Transverse colon (tissue), 4 donors: ENCODE data around the gene MCFD2. TPM values are rescaled to one million over a fixed set of nuclear protein-coding genes. Genes with fewer than 3 reads are reported as not detected.
"Not testable (repeated sequence)": the region's sequence is repeated elsewhere in the genome, so short reads cannot be mapped to it uniquely, and the experiment has no call there.

ENCODE experiments used
- DNase-seq: peaks from one replicate; pipeline ENCODE4 v3.0.0-alpha.2; 2019
- H3K27ac ChIP-seq, 4 donors: fragments of 200-600 bp; sonication (generic); 2 replicates each; pipeline ENCODE4 v1.5.1; 2016 to 2018; ENCODE audit warnings: inconsistent platforms in 4 of 4
- H3K27me3 ChIP-seq: fragments of 200-600 bp; sonication (generic); 2 replicates; pipeline ENCODE4 v1.5.1; 2017; ENCODE audit warnings: inconsistent platforms
- H3K36me3 ChIP-seq, 4 donors: fragments of 200-600 bp; sonication (generic); 2 replicates each; pipeline ENCODE4 v1.5.1; 2017 to 2019; ENCODE audit warnings: inconsistent platforms in 4 of 4
- H3K4me1 ChIP-seq, 4 donors: fragments of 200-600 bp; sonication (generic); 2 replicates each; pipeline ENCODE4 v1.5.1; 2017 to 2020; ENCODE audit warnings: inconsistent platforms in 4 of 4
- H3K4me3 ChIP-seq, 4 donors: fragments of 200-600 bp; sonication (generic); 1 replicate in 1 of 4; 2 replicates in 3 of 4; pipeline versions ENCODE4 v1.5.1 to v1.6.1; 2017 to 2019; ENCODE audit warnings: inconsistent platforms in 4 of 4
- H3K9me3 ChIP-seq, 2 donors: fragments of 200-600 bp; sonication (generic); 2 replicates each; pipeline ENCODE4 v1.5.1; 2017 to 2019; ENCODE audit warnings: inconsistent platforms in 2 of 2
- EP300 ChIP-seq: sonication (generic); formaldehyde crosslinking; IDR thresholded peaks from one replicate; pipeline ENCODE4 v1.6.1; 2017; ENCODE audit warnings: antibody characterized with exemption, low read depth
- POLR2A ChIP-seq: fragments of 450-650 bp; IDR thresholded peaks from one replicate; pipeline ENCODE4 v1.6.1; 2016; ENCODE audit warnings: antibody characterized with exemption, mild to moderate bottlenecking, moderate library complexity
- POLR2AphosphoS5 ChIP-seq, 3 donors: sonication (generic); formaldehyde crosslinking; IDR thresholded peaks; one replicate each; pipeline ENCODE4 v1.6.1; 2016; ENCODE audit warnings: antibody characterized with exemption in 3 of 3
- WGBS, 2 donors: methylation state at CpG; one replicate each; pipeline ENCODE4 v1.1.5; 2018; ENCODE audit warnings: low coverage in 1 of 2; 5-methylcytosine and 5-hydroxymethylcytosine counted together
- in situ Hi-C, 4 donors: fragments of 200-750 bp; cut with MboI; loops; one replicate each; pipeline versions ENCODE4 v1.15.0 to v1.15.1; 2017; ENCODE audit warnings: low sequenced_read_pairs in 3 of 4, low pct_ligation_motif_present in 1 of 4, low pct_unique_long_range_greater_than_20kb in 1 of 4
- intact Hi-C: fragments of 100-400 bp; cut with DNase I; formaldehyde crosslinking; loops from one replicate; pipeline ENCODE4 v1.15.1; 2023; ENCODE audit warnings: low total_unique reads
- total RNA-seq, 4 donors: library from RNA; depleted of rRNA; stranded (reverse); fragments of >200 nt; gene quantifications; one replicate each; pipeline ENCODE4 v1.1.0, GENCODE V29; 2016
- TF ChIP-seq, protein P1 (sequence below), 5 experiments: fragments of 200-600 bp in 3 of 5; fragments of 450-650 bp in 2 of 5; sonication (generic) in 3 of 5; IDR thresholded peaks; 1 replicate in 2 of 5; 2 replicates in 3 of 5; pipeline ENCODE4 v1.5.1; 2016 to 2017; ENCODE audit warnings: antibody characterized with exemption in 5 of 5, inconsistent platforms in 3 of 5, mild to moderate bottlenecking in 2 of 5, moderate library complexity in 1 of 5

Gene MCFD2
- total RNA-seq, 4 donors from 2014 or later: 14.5 to 40.1 (median 26.8) TPM

DNA sequence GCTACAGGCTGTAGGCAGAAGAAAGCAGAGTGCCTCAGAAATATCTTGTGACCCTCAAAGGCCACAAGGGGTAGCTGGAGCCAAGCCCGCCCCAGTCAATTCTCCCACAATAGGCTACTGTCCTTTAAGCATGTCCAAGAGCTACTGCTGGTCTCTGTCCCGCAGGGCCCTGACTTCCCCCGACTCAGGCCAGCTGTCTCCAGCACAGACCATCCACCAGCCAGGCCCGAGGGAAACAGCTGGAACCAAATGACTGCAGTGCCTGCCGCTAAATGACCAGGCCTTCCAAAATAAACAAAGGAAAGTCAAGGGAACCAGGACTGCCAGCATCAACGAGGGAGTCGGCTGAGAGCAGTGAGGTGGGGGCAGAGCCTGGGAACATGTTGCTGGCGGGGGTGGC, 36.7 kb downstream of the MCFD2 start:
- in situ Hi-C loops (no loop called here), intact Hi-C loops (no loop called here)
- H3K27ac ChIP-seq: peak overlapping the region in 1 of 4 donors; percentile 14
- no peaks in the 10 kb centered on the region for H3K9me3 ChIP-seq
- no peak overlapping the region for H3K4me3 ChIP-seq
- H3K27me3 ChIP-seq: no peaks in the 10 kb centered on the region
- WGBS, 2 donors: 40 to 52% methylated on average over 1 to 8 of the region's 8 CpGs
- H3K36me3 ChIP-seq: no peaks in the 10 kb centered on the region
- no peak for DNase-seq
- TF ChIP-seq, protein P1, sequence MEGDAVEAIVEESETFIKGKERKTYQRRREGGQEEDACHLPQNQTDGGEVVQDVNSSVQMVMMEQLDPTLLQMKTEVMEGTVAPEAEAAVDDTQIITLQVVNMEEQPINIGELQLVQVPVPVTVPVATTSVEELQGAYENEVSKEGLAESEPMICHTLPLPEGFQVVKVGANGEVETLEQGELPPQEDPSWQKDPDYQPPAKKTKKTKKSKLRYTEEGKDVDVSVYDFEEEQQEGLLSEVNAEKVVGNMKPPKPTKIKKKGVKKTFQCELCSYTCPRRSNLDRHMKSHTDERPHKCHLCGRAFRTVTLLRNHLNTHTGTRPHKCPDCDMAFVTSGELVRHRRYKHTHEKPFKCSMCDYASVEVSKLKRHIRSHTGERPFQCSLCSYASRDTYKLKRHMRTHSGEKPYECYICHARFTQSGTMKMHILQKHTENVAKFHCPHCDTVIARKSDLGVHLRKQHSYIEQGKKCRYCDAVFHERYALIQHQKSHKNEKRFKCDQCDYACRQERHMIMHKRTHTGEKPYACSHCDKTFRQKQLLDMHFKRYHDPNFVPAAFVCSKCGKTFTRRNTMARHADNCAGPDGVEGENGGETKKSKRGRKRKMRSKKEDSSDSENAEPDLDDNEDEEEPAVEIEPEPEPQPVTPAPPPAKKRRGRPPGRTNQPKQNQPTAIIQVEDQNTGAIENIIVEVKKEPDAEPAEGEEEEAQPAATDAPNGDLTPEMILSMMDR (IDR thresholded peaks at IDR 0.05): no peak
- no peak for TF ChIP-seq POLR2AphosphoS5 (IDR thresholded peaks at IDR 0.05)
- TF ChIP-seq EP300: no peak
- TF ChIP-seq POLR2A: no peak
- H3K4me1 ChIP-seq: peaks cover 10 to 52% (median 34%) of the 10 kb centered on the region in 4 donors

DNA sequence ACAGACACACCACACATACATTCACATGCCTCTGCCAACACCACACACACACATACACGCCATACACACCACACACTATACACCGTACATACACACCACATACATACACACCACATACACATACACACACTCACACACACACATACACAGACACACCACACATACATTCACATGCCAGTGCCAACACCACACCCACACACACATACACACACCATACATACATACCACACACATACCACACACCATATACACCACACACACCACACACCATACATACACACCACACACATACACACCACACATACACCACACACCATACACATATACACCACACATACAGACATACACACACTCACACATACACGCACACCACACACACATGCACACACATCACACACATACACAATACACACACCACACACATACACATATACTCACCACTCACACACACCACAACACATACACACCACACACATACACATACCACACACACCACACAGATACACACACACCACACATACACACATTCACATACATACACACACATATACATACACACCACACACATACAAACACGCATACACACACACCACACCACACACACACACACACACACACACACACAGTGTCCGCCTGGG, 37.2 kb downstream of the MCFD2 start:
- no peak overlapping the region for H3K4me3 ChIP-seq
- WGBS, 2 donors: 88 to 92% methylated on average over 3 to 5 of the region's 5 CpGs
- intact Hi-C loops: no loop called here
- H3K4me1 ChIP-seq: peaks cover 12 to 52% (median 39%) of the 10 kb centered on the region in 4 donors
- H3K9me3 ChIP-seq: no peaks in the 10 kb centered on the region
- in situ Hi-C loops: no loop called here
- no peaks in the 10 kb centered on the region for H3K27me3 ChIP-seq
- H3K36me3 ChIP-seq: no peaks in the 10 kb centered on the region
- peak overlapping the region in 1 of 4 donors; percentile 14 for H3K27ac ChIP-seq
- no peak for DNase-seq
- TF ChIP-seq, protein P1 (IDR thresholded peaks at IDR 0.05): no peak
- TF ChIP-seq POLR2AphosphoS5 (IDR thresholded peaks at IDR 0.05) (no peak), EP300 (no peak), POLR2A (no peak)

DNA sequence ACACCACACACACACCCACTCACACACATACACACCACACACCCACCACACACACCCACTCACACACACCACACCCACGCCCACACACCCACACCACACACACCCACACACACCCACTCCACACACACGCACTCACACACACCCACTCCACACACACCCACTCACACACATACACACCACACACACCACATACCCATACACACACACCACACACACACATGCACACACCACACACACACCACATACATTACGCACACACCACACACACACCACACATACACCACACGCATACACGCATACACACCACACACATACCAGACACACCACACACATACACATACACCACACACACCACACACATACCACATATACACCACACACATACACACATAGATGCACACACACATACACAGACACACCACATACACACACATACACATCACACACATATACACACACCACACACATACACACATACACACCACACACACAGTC, 37.9 kb downstream of the MCFD2 start:
- H3K4me1 ChIP-seq: peaks cover 12 to 53% (median 39%) of the 10 kb centered on the region in 4 donors
- H3K27me3 ChIP-seq: no peaks in the 10 kb centered on the region
- no peaks in the 10 kb centered on the region for H3K36me3 ChIP-seq
- no peak overlapping the region for H3K4me3 ChIP-seq
- TF ChIP-seq EP300: no peak
- TF ChIP-seq, protein P1 (IDR thresholded peaks at IDR 0.05): no peak
- TF ChIP-seq POLR2A: no peak
- TF ChIP-seq POLR2AphosphoS5 (IDR thresholded peaks at IDR 0.05): no peak
- no peak overlapping the region for H3K27ac ChIP-seq
- in situ Hi-C loops (no loop called here), intact Hi-C loops (no loop called here)
- 90 to 91% methylated on average over 5 of the region's 5 CpGs for WGBS, 2 donors
- DNase-seq: no peak
- no peaks in the 10 kb centered on the region for H3K9me3 ChIP-seq

DNA sequence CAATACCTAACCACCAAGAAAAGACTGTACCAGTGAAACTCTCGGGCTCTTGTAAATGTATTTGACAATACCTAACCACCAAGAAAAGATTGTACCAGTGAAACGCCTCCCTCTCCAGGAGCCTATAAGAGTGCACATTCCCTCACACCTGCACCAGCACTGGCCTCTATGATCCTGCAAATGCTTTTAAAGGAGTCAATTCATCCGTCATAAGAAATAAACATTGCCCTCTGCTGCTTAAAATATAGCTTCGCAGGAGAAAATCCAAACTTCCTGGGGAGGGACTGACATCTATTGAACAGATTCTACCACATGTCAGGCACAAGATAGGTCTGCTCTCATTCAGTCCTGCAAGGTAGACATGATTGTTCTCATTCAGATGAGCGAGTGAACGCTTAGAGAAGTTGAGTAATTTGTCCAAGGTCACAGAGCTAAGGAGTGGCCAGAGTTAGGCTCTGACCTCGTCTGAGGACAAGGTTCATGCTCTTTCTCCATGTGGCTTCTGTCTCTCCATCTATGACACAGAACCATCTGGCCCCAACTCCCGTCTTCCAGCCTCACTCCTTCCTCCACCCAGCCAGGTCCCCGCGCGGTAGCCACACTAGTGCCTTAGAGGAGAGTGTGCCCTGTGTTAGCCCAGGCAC, 38.7 kb downstream of the MCFD2 start:
- peak; percentile 32 for DNase-seq
- no peak overlapping the region for H3K4me3 ChIP-seq
- no peaks in the 10 kb centered on the region for H3K36me3 ChIP-seq
- H3K27me3 ChIP-seq: no peaks in the 10 kb centered on the region
- intact Hi-C loops: no loop called here
- H3K9me3 ChIP-seq: no peaks in the 10 kb centered on the region
- H3K4me1 ChIP-seq: peaks cover 7 to 48% (median 34%) of the 10 kb centered on the region in 4 donors
- in situ Hi-C loops: no loop called here
- 38 to 62% methylated on average over 5 to 11 of the region's 11 CpGs for WGBS, 2 donors
- peak overlapping the region in 3 of 4 donors; percentile 16 to 41 (median 28) for H3K27ac ChIP-seq
- TF ChIP-seq EP300 (no peak), POLR2AphosphoS5 (IDR thresholded peaks at IDR 0.05) (peak in 1 of 3 donors; percentile 50)
- TF ChIP-seq, protein P1 (IDR thresholded peaks at IDR 0.05): peak; percentile 34 to 66 (median 48)

DNA sequence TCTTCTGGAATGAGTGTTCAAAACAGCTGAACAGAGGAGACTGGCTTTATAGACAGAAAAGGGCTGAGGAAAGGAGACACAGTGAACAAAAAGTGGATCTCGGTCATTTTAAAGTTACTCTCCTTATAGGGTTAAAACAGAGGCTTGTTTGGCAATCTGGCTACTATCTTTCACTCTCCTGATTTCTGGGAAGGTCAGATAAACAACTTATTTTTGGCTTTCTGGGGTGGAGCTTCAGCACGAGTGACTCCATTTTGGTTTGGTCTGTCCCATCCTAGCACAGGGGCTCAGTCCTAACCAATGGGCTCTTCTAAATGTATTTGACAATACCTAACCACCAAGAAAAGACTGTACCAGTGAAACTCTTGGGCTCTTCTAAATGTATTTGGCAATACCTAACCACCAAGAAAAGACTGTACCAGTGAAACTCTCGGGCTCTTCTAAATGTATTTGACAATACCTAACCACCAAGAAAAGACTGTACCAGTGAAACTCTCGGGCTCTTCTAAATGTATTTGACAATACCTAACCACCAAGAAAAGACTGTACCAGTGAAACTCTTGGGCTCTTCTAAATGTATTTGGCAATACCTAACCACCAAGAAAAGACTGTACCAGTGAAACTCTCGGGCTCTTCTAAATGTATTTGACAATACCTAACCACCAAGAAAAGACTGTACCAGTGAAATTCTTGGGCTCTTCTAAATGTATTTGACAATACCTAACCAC, 39.5 kb downstream of the MCFD2 start:
- Histone ChIP-seq H3K4me1 (peaks cover 7 to 41% (median 30%) of the 10 kb centered on the region in 4 donors), H3K27ac (peak overlapping the region; percentile 16 to 59 (median 28))
- H3K27me3 ChIP-seq, H3K9me3 ChIP-seq, DNase-seq, intact Hi-C loops, H3K36me3 ChIP-seq, H3K4me3 ChIP-seq, in situ Hi-C loops: not testable (repeated sequence)
- WGBS, 2 donors: 65 to 74% methylated on average over 2 to 5 of the region's 5 CpGs
